ENCODE data around the gene RHBDF1.

DNA sequence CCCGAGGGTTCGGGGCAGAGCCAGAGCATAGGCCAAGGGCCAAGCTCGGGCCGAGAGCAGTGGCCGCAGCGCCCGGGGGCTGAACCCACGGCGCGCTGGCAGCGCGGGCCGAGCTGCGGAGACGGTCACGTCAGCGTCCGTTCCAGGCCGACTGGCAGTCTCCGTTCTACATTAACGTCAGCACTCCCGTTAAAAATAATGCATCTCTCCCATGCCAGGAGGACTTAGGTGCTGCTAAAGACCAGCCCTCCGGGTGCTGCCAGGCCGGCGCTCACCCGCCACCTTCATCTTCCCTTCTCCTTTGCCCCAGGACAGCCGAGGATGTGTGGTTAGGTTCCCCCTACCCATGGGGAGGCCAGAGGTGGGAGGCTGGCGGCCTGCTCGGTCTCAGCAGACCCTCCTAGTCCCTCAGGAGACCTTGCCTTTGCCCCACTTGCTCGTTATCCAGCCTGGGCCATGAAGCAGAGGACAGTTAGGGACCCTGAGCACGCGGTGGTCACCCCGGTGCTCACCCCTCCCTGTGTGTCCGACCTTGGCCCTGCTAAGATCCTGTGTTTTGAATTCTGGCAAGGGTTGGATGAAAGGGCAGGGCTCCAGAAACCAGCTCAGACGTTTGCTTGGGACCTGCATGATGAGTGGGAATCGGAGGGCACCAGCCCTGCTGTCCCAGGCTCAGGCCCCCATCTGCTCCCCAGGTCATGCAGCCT lies 6.2 kb upstream of the RHBDF1 start:
- TF ChIP-seq, protein P1, sequence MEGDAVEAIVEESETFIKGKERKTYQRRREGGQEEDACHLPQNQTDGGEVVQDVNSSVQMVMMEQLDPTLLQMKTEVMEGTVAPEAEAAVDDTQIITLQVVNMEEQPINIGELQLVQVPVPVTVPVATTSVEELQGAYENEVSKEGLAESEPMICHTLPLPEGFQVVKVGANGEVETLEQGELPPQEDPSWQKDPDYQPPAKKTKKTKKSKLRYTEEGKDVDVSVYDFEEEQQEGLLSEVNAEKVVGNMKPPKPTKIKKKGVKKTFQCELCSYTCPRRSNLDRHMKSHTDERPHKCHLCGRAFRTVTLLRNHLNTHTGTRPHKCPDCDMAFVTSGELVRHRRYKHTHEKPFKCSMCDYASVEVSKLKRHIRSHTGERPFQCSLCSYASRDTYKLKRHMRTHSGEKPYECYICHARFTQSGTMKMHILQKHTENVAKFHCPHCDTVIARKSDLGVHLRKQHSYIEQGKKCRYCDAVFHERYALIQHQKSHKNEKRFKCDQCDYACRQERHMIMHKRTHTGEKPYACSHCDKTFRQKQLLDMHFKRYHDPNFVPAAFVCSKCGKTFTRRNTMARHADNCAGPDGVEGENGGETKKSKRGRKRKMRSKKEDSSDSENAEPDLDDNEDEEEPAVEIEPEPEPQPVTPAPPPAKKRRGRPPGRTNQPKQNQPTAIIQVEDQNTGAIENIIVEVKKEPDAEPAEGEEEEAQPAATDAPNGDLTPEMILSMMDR (IDR thresholded peaks at IDR 0.05), result no peak
- TF ChIP-seq POLR2AphosphoS5 (IDR thresholded peaks at IDR 0.05; ENCODE audit: insufficient read depth in 1 of 2, low read depth in 1 of 2), result peak in 1 of 2 donors; percentile 8
